Fibroblast of skin of scalp (primary cell): Measurements from ENCODE around the gene DISC1.

Experiments used
- DNase-seq: peaks from one replicate; pipeline ENCODE4 v3.0.0-alpha.2; 2013

Gene DISC1

DNA sequence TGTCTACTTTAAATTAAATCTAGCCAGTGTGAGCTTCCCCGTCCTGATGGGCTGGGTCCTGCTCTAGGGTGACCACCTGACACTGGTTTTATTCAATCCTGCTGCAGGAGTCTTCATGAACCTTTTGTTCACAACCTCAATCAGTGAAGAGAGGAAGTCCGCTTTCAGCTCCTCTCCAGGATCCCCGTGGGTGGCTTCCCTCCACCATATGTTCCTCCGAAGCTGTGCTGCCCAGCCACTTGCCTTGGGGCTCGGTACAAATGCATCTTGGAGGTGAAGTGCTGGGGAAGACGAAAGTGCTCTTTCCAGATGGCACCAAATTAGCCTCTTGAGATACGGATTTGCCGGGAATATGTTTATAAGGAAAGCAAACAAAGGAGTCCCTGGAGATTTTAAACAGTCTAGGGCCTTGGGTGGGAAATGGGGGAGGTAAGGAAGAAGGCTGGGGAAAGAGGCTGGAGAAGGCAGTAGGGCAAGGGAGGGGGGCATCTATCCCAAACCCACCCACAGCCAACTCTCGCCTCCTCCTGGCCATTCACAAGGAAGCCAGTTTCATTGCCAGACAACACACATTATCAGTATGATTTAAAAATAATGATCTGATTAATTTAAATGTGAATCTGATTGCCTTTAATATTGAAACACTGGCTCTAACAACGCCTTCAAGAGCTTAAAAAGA, 430.8 kb downstream of the DISC1 start:
- no peak for DNase-seq

DNA sequence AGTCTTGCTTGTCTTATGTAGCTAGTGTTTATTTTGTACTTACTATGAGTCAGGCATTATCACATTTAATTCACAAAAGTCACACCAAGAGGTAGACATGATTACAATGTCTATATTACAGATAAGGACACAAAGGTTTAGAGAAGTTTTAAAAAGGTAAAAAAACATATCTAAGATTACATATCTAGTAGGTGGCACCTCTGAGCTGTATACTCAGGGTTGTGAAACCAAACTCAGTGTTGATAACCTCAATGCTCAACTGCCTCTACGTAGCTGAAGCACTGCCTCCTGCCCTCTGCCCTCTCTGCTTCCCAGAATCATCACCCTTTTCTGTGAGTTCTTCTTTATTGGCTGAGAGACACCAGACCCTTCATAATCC, 431.3 kb downstream of the DISC1 start:
- DNase-seq, result no peak

DNA sequence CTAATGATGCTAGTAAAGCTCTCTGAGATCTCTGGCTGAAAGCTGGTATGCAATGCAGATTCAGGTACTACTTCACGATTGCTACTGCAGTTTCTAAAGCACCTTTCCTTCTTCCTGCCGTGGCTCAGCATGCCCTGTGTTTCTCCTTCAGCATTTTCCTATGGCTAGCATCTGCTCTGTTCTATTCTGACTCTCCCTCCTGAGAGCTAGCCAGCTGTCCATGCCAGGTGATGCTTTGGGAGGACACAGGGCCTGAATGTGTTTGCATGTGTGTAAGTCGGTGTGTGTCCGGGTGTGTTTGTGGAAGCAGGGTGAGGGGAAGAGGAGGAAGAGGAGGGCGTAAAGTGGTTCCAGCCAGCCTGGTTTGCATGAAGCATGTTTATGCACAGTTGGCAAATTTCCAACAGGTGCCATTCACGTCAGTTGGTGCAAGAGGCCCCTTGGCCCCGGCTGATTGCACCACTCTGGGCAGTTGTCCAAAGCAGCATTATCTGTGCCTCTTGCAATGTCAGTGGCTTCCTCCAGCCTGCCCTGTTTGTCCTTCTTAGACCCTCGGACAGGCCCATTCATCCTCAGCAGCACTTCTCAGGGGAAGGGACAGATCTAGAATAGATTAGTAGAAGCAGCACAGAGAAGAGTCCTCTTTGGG, 433.3 kb downstream of the DISC1 start:
- no peak for DNase-seq

DNA sequence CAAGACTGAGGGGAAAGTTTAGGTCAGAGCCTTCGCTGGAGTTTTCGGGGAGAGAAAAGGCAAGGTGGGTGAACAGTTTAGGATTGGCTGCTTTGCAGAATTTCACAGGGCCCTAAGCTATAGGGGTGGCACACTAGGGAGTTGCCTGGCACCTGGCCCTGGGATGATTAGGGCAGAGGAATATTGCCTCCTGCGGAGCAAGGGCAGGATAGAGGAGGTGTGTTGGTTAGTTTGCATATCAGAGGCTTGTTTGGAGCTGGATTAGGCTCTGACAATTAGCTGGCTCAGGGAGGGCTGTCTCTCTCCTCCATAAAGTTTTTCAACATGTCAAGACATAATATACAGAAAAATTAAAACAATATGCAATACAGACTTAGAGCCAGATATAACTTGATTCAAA, 436.4 kb downstream of the DISC1 start:
- DNase-seq, result no peak

DNA sequence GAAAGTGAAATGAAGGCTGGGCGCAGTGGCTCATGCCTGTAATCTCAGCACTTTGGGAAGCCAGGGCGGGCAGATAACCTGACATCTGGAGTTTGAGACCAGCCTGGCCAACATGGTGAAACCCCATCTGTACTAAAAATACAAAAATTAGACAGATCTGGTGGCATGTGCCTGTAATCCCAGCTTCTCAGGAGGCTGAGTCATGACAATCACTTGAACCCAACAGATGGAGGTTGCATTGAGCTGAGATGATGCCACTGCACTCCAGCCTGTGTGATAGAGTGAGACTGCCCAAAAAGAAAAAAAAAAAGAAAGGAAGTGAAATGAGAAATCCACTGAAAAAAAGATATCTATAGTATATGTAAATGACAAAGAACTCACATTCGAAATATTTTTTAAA, 439.9 kb downstream of the DISC1 start:
- DNase-seq, result no peak

DNA sequence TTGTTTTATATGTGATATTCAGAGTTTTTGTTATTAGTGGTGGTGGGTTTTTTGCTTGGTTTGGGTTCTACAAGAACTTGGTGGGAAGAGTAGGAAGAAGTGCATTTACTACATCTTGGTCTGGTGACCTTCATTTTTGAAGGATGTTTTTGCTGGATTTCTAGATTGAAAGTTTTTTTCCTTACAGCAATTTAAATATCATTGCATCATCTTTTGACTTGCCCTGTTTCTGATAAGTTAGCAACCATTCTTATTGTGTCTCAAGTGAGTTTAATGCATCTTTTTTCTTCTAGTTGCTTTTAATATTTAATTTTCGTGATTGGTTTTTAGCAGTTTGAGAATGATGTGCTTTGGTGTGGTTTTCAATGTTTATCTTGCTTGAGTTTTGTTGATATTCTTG, 447.7 kb downstream of the DISC1 start:
- DNase-seq, result no peak

DNA sequence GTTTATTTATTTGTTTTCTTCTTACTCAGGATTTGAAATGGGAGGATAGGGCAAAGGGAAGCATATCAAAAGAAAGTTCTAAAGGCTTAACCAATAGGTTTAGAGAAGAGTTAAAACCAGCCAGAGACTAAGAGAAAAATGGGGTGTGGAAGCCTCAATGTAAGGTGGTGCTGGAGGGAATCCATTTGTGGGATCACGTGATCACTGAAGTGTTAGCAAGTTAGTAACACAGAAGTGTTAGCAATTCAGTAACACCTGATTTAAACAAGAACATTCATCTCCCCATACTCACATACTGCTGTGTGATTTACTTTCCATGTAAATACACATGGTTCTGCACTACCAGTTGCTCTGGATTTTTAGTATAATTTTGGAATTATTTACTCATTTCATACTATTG, 451.2 kb downstream of the DISC1 start:
- DNase-seq, result no peak

DNA sequence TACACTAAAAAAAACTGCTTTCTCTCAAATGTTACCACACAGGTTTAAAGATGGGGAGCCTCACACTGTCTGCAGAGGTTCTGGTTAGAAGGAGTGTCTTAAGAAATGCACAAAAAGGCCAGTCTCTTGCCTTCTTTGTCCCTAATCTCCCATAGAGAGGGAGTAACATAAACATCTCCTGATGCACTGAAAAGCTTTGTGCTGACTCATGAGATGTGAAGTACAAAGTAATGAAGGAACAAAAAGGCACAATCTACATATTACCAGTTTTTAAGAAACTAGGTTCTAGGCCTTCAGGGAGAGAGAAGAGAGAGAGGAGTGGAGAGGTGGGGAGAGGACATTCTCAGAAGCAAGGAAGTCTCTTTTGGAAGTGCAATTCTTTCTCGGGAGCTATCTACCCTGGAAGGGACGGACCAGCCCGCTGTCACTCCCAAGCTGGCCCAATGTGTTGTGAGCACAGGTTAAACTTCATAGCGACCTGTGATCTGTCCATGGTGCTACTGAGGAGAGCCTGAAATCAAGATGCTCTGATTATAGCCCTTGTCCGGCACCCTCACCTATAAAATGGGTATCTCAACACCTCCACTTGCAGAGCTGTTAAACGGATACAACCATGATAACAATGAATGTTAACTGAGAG, 458.1 kb downstream of the DISC1 start:
- DNase-seq, result no peak

DNA sequence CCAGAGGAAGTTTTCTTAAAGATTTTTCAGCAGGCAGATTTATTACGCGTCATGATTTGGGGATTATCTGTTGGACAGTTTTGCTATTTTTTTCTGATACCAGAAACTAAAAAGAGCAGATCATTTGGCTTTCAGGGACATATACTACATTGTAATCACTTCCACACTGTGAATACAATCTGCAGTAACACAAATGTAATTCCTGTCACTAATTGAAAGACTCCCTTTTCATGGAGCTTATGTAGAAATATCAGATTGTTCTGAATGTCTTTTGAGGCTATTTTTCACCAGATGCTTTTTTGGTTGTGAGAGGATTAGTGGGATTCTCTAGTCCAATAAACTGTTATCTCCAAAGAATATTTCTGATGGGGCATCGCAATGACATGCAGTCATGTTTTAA, 464.2 kb downstream of the DISC1 start:
- no peak for DNase-seq
